T-helper 2 cell treated with Interferon-gamma antibody and Interleukin-4, amounts not matched to agents 100 ng/mL and 5 ng/mL, for 36 hours (primary cell): ENCODE results near the gene GNAO1. TPM values are rescaled to one million over a fixed set of nuclear protein-coding genes. Genes with fewer than 3 reads are reported as not detected.

Experiments used
- intact Hi-C: fragments of 100-400 bp; cut with micrococcal nuclease; formaldehyde crosslinking; loops from one replicate; pipeline ENCODE4 v1.15.1; 2023
- total RNA-seq: library from RNA; stranded (reverse); gene quantifications from 2 replicates; pipeline ENCODE4 v1.2.3, GENCODE V29; 2022

GNAO1 gene
- total RNA-seq, 1 donor from 2014 or later, result 2.1 TPM

DNA sequence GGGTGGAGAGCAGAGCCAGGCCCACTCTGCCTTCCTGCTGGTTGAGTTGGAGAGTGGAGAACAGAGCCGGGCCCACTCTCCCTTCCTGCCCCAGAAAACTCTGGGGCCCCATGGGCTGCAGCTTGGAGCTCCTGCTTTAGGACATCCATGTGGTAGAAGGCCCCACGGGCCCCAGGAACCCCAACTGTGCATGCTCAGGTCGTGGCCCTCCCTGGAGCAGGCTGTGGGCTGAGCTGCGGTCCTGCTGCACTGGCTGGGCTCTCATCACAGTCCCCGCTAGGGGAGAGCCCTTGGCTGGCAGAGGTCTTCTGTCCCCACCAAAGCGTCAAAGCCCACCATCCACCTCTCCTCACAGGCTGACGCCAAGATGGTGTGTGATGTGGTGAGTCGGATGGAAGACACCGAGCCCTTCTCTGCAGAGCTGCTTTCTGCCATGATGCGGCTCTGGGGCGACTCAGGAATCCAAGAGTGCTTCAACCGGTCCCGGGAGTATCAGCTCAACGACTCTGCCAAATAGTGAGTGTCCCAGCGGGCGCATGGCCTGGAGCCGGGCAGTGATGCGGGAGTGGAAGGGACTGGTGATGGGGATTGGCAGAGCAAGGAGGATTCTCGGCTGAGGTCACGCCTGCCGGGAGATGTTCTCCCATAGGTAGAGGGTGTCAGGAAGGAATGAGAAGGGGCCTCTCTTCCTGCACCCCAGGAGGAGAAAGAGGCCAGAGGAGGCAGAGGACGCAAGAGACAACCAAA lies 137.2 kb downstream of the GNAO1 start:
- intact Hi-C loops, result no loop called here

DNA sequence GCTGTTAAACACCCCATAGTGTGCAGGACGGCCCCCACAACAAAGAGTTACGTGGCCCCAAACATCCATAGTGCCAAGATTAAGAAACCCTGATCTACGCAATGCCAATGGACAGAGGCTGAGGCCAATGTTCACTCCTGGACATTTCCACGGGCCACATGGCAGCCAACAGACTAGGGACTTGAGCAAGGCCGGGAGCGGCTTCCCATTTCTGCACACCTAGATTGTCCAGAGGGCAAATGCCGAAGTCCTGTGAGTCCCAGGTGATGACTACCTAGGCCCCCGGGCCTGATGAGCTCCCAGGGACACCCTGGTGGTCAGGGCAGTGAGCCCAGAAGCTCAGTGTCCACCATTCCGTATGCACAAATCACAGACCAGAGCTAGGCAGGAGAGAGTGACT lies 138.6 kb downstream of the GNAO1 start:
- intact Hi-C loops, result no loop called here

DNA sequence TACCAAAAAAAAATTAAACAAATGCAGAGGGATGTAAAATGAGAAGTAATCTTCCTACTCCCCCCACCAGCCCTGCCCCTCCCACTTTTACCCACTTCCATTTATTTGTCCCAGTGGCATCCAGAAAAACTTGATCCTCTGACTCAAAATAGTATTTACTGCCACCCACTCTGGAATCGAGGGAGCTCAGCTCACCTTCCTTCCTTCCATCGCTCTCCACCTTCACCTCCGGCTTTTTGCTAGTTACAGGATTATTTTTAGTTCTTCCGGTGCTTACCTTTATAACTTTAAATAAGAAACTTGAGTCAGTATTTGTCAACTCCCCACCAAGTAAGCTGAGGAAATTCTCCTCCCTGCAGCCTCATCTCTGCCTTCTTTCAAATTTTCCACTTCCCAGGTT lies 139.2 kb downstream of the GNAO1 start:
- intact Hi-C loops, result no loop called here

DNA sequence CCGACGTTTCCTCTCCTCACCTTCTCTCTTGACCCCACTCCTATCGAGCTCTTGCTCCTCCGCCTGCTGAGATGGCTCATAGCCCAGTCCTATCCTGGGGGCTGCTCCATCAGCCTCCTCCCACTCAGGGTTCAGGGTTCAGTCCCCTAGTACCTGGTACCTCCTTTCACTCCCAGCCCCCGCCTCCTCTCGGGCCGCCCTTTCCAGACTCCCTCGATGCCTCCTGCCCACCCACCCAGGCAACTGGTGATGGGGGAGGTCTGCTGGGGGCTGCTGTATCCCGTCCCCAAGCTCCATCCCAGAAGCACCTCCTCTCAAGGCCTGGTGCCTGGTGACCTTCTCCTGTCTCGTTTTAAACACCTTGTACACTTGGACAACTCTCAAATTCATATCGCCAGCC lies 140.1 kb downstream of the GNAO1 start:
- intact Hi-C loops, result no loop called here

DNA sequence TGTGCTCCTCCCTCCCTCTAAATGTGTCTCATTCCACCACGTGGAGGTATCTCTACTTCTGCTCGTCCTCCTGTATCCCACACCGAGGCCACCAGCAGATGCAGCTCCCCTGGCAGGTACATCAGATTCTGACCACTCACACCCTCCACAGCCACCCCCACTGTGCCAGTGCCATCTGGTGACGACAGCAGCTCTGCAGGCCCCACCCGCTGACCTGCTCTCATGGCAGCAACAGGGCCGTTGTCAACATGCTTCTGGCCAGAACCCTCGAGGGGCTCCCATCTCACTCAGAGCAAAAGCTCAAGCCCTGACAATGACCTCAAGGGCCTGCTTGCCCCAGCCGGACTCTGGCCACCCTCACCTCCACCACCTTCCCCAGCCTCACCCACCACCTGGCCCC lies 140.6 kb downstream of the GNAO1 start:
- intact Hi-C loops, result no loop called here

DNA sequence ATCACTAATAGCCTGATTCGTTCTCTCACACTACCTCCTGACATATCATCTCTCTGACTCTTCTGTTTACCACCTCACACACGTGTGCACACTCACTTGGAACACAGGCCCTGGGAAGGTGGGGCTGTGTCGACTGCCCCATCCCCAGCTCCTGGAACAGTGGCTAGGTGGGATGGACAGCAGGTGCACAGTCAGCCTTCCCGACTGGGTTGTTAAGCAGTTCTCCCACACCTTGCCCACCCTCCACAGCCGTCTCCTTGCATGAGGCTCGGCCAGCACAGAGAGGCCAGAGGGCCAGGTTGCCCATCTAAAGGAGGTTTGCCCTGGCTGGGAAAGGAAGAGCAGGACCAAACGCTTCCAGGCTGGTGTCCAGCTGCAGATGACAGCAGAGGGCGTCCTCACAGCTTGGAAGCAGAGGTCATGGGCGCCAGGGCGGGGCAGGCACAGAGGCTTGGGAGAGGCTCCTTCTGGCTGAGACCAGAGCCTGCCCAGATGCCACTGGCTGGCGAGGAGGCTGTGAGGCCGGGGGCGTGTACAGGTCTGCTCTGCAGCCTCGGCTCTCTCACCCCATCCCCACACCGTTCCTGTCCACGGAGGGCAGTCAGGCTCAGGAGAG lies 141.3 kb downstream of the GNAO1 start:
- intact Hi-C loops, result no loop called here

DNA sequence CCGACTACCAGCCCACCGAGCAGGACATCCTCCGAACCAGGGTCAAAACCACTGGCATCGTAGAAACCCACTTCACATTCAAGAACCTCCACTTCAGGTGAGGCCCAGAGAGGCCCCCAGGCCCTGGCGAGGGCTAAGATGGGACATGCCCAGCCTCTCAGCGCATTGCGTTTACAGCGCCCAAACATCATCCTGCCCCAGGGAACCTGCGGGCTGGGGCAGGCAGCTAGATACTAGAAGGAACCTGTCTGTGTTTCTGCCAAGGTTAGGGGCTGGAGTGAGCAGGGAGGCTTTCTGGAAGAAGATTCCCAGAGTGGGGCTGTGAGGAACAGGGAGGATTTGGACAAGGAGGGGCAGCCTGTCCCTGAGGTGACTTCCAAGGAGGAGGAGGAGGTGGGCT lies 143.5 kb downstream of the GNAO1 start:
- intact Hi-C loops, result no loop called here

DNA sequence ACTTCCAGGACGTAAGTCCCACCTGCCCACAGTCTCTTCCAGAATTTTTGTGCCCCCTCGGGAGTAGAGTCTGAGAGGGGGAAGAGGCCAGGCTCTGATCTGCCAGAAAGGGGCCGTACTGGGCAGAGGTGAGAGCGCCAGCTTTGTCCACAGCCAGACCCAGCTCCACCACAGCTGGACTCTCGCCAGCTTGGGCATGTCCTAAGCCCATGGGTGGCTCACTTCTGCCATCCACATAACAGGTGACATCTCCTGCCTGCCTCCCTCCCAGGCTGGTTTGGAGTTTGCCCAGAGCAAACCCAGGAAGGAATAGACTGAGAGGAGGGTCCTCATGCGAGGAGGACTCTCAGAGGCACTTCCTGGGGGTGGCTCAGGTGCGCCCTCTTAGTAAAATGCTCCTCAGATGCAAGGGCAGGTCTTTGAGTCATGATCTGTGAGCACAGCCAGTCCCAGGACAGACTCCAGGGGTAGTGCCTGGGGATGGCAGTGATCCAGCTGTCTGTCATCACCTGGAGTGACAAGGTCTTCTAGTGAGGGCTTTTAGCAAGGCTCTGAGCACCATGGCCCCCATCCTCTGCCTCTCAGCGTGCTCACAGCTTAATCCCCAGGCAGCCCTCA lies 144.9 kb downstream of the GNAO1 start:
- intact Hi-C loops, result no loop called here

DNA sequence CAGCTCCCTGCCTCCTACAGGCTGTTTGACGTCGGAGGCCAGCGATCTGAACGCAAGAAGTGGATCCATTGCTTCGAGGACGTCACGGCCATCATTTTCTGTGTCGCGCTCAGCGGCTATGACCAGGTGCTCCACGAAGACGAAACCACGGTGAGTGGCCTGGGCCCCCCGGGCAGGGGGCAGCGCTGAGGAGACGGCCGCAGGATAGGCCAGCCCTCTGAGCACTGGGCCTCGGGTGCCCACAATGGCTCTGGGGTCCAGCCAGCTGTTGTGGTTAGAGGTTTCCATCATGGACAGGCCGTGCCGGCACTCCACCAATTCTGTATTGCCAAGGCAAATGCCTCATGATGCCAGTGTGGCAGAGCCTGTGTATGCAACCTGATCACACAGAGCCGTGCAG lies 145.4 kb downstream of the GNAO1 start:
- intact Hi-C loops, result no loop called here

DNA sequence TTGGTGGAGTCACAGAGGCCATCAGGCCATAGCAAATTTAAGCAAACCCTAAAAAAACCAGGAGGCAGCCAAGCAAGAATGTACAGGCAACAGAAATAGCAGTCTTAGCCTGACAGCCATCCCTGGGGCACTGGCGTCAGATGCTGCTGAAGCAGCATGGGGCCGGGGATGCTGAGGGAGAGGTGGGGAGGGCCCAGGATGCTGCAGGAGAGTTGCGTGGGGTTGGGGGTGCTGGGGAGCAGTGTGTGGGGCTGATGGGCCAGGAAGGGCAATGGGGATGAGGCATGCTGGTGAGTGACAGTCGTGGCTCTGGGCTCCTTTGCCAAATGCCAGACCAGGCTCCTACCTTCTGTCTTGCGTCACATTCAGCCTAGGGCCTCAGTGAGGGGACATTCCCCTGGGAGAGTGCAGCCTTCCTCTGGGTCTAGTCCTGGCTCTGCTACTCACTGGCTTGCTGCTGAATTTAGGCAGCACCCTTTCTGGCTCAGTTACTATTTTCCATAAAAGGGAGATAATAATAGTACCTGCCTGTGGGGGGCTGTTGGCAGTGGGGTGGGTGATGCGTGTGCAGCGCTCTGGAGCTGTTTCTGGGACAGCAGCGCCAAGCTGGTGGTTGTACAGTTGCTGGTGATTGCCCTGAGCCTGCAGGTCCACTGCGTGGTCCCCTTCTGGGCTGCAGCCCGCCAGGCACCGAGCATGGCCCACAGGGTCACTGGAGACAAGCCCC lies 146.0 kb downstream of the GNAO1 start:
- intact Hi-C loops, result no loop called here

DNA sequence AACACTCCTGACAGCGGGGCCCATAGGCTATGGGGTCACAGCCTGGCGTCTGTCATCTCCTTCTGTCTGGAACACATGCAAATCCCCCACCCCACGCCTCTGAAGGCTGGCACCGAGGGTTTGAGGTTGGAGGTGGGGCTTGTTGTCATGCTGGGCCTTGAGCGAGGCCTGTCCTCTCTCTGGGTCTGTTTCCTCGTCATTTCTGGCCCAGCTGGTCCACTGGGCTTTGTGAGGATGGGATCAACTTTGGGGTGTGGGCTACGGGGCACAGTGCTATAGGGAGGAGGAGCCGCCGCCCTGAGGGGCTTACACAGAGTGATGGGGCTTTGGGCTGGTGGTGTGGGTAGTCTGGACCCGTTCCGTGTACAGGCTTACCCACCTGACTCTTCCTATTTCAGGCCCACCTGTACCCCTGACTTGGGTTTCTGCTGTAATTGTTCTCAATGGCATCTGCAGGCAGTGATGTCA lies 146.6 kb downstream of the GNAO1 start:
- intact Hi-C loops, result no loop called here

DNA sequence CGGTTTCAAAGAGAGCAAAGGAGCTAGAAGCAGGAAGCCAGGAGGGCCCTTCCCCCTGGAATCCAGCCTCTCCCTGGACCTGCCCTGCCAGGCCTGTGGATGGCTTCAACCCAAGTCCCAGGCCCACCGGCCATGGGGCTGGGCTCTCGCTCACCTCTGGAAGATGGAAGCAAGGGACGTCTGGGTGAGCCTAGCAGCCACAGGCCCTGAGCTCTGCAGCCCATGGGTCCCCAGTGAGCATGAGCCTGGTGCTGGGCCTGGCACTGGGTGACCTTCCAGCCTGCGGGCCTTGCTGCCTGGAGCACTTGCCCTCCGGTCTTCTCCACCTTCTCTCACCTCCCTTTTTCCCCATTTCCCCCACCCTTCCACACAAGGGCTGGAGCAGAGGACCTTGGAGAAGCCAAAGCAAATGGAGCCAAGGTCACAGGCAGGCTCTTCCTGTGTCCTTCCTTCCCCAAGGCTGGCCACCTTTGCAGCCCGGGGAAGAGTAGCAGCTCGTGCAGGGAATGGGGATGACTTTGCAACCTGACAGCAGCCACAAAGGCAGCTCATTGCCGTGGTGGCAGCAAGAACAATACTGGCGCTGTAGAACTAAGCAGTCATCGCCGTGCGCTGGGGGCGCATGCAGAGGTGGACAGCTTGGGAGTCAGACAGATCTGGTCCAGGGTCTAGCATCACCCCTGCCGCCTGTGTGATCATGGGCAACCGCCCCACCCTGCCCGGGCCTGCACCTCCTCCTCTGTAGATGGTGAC lies 147.5 kb downstream of the GNAO1 start:
- intact Hi-C loops, result no loop called here

DNA sequence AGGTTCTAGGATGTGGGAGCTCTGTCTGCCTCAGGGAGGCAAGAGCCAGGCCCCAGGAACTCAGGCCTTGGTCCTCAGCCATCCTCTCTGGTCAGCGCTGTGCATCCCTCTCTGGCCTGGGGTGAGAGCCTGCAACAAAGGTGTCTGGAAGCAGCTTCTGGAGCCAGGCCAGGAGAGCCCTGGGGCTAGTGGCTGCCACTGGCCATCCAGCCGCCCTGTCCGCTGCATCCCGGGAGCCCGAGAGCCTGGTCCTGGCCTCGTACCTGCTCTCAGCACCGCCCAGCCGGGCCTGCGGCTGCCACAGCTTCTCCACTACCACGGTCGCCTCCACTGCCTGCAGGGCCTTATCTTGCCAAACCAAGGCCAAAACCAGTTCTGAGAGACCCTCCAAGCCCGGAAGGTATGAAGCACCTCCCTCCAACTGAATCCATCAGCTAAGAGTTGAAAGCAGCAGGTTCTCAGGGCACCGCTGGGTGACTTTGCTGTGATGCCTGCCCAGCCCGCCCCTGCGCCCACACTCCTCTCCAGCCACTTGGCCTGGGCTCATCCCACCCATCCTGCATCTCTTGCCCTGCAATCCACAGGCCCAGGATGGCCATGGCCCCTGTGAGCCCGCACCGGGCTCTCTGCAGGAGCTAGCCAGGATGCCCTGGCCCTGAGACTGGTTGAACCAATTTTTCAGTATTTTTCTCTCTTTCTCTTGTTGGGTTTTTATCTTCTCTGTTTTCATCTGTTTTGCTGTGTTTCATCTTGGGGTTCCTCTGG lies 148.3 kb downstream of the GNAO1 start:
- intact Hi-C loops, result no loop called here

DNA sequence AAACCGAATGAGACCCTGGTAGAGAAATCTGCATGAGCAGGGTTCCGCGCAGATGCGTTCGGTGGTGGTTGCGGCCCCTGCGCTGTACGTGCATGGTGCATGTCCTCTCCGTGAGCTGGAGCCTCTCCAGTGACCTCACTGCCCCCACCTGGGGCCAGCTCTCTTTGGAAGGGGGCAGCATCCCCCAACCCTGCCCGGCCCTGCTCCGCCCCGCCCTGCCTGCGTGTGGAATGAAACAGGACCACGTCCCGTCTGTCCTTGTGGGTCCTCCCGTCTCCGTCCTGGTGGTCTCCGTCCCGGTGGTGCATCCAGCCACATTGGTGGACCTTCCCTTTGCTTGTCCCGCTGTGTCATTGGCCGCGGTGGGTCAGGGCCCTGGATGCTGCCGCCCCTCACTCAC lies 149.1 kb downstream of the GNAO1 start:
- intact Hi-C loops, result no loop called here

DNA sequence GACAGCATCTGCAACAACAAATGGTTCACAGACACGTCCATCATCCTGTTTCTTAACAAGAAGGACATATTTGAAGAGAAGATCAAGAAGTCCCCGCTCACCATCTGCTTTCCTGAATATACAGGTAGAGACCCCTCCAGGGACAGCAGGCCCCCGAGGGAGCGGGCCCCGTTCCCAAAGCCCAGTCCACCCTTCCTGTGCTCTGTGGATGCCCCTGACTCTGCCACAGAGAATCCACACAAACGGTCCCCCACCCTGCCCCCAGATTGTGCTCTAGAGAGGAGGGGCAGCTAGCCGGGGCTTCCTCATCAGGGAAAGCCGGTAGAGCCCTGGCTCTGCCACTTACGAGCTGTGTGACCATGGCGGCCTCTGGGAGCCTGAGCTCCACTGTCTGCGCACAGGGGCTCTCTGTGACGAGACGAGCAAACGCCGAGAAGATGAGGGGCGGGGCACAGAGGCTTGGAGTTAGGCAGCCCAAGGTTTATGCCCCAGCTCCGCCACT lies 149.6 kb downstream of the GNAO1 start:
- intact Hi-C loops, result no loop called here

DNA sequence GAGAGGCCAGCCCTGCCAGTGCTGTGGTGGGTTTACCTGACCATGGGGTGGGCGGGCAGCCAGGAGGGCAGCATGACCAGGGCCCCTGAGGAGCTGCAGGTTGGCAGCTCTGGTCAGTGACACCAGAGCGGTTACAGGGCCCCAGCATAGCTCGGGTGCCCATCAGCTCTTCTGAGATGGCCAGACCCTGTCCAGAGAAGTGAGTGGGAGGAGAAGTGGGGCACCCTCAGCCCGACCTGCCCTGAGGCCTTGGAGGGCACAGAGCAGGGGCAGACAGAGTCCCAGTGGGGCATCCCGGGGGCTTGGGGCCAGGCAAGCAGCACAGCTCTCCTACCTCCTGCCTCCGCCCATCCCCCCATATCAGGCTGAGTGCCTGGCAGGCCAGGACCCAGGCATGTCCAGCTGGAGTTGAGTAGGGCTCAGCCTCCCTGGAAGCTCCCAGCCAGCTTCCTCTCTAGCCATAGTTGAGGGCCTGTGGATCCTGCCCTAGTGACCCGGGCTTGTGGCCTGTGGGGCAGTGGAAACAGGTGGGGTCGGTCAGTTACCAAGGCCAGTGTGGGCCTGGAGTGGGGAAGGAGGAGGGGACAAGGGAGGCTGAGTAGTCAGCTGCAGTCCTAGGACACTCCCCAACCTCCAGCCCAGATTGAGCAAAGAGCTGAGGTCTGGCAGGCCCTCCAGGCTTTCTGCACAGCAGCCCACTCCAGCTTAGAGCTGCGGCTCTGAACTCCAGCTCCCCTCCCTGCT lies 150.5 kb downstream of the GNAO1 start:
- intact Hi-C loops, result no loop called here

DNA sequence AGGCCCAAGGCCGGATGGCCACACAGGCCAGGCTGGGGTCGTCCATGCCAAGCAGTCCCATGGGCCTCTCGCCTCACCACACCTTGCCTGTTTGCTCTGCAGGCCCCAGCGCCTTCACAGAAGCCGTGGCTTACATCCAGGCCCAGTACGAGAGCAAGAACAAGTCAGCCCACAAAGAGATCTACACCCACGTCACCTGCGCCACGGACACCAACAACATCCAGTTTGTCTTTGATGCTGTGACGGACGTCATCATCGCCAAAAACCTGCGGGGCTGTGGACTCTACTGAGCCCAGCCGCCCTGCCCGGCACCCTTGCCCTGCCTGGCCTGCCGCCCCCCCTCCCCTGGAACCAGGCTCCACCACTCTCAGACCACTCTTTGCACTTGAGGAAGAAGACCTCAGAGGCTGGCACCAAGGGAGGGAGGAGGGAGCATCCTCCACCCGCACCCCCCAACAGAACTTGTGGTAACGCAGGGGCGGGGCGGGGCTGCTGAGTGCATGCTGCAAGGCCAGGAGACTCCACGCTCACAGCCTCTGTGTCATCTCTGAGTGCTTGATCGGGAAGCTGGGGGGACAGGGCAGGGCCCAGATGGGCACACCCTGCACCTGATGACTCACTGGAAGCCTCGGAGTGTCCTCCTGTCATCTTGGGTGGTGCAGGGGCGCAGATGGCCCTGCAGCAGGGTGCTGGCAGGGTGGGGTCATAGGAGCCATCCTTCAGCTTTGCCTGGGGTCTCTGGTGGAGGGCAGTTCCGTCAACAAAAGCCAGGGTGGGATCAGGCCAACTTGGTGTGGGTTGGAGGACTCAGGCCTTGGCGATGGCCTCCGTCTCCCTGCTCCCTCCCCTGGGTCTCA lies 152.6 kb downstream of the GNAO1 start:
- intact Hi-C loops, result no loop called here

DNA sequence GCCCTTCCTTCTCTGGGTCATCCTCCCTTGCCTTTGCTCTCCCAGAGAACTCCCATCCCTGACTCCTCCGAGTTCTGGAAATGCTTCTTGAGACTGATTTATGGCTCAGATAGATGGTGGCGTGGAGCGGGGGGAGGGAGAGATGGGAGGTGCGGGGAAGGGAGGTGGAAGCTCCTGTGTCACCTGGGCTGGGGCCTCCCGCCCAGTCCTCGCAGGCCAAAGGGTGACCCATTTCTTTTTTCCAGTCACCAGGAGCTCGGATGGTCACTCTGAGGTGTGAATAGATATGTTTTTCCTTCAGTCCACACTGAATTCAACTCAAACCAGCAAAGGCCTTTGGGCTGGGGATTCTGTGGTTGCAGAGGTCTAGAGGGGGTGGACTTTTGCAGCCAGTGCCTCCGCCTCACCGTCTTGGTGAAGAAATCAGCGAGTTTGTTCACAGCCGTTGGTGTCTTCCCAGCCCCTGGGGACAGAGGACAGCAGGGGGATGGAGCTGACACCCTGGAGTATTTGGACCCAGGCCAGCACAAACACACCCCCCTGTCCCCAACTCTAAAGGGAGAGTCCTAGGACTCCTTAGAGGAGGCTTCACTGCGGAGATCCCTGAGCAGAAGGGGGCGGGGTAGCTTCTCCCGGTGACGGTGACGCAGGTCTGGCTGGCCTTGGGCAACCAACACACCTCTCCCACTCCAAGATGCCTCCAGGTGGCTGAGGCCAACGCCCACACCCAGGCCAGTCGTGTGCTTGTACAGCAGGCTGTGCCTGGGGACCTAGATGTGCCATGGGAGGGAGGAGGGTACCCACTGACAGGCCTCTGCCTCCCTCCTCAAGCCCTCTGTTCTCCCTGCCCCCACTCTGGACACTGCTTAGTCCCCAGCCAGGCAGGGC lies 153.5 kb downstream of the GNAO1 start:
- intact Hi-C loops, result no loop called here
